ENCODE results near the gene MND1.
"Not testable (repeated sequence)": the region's sequence is repeated elsewhere in the genome, so short reads cannot be mapped to it uniquely, and the experiment has no call there.

The MND1 gene

DNA sequence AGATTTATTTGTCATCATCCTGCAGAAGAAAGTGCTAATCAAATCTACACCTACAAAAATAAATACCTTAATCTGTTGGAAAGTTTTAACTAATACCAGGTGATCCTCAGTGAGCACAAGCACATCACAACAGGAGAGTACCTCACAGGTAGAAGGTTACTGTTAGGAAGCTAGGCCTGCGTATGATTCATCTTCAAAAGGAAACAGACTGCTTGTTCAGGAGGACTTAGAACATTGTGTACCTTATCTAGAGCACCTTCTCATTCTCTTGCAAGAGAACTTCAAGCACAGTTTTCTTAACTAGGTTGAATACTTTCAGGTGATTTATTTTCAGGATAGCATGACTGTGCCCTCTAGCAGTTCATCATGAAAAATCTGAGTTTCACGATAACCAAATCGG, 54.2 kb downstream of the MND1 start:
- in situ Hi-C loops (cut with MboI; ENCODE audit: low sequenced_read_pairs) = no loop called here

GRCh38 chr4:153399358-153399757, 54.9 kb downstream of the MND1 start:
- in situ Hi-C loops (cut with MboI; ENCODE audit: low sequenced_read_pairs) = no loop called here

- in situ Hi-C loops (cut with MboI; ENCODE audit: low sequenced_read_pairs) = no loop called here
These were observed 57.0 kb downstream of the MND1 start for GRCh38 chr4:153401501-153401900.

DNA sequence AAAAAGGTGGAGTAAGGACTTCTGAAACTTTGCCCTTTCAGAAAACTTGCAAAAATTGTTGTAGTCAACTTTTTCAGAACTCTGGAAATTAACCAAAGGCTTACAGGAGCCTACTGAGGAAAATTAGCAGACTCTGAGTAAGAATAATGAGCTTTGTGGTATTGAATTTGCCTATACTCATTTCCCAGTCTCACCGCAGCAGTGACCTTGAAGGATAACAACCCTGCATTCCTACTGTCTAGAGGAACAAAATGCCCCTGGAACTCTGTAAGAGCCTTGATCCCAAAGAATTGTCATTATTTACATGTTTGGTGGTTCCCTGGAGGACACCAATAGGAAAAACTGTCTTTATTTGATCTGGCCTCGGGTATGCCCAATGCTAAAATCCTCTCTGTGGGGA, 57.9 kb downstream of the MND1 start:
- in situ Hi-C loops (cut with MboI; ENCODE audit: low sequenced_read_pairs) = no loop called here

GRCh38 chr4:153403726-153404125, 59.2 kb downstream of the MND1 start:
- in situ Hi-C loops (cut with MboI; ENCODE audit: low sequenced_read_pairs) = no loop called here

- in situ Hi-C loops (cut with MboI; ENCODE audit: low sequenced_read_pairs) = no loop called here
These were observed 63.4 kb downstream of the MND1 start for GRCh38 chr4:153407906-153408305.

GRCh38 chr4:153408932-153409331, 64.4 kb downstream of the MND1 start:
- in situ Hi-C loops (cut with MboI; ENCODE audit: low sequenced_read_pairs) = no loop called here

GRCh38 chr4:153409412-153409811, 64.9 kb downstream of the MND1 start:
- in situ Hi-C loops (cut with MboI; ENCODE audit: low sequenced_read_pairs) = no loop called here

- in situ Hi-C loops (cut with MboI; ENCODE audit: low sequenced_read_pairs) = no loop called here
These were observed 65.5 kb downstream of the MND1 start for GRCh38 chr4:153409924-153410501.

DNA sequence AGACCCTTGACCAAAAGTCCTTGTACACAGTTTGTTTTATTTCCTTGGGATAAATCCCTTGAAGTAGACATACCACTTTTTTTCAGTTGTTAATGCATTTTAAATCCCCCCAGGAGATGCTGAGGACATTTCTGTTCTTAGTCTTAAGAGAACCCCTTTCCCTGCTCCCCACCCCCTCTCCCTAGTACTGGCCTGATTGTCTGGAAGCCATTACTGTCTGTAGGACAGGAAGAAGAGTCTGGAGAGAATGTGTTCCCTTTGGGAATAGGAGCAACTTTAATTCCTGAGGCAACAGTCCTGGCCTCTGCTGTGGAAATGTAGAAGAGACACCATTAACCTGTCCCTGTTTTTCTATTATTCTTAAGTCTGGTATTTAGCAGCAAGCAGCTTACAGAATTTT, 69.4 kb downstream of the MND1 start:
- in situ Hi-C loops (cut with MboI; ENCODE audit: low sequenced_read_pairs) = no loop called here

DNA sequence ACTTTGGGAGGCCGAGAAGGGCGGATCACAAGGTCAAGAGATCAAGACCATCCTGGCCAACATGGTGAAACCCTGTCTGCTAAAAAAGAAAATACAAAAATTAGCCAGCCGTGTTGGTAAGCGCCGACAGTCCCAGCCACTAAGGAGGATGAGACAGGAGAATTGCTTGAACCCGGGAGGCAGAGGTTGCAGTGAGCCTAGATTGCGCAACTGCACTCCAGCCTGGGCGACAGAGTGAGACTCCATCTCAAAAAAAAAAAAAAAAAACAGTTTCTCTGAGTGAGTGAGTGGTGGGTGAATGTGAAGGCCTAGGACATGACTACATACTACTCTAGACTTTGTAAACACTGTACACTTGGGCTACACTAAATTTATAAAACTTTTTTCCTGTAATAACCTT, 72.0 kb downstream of the MND1 start:
- in situ Hi-C loops (cut with MboI; ENCODE audit: low sequenced_read_pairs) = not testable (repeated sequence)

DNA sequence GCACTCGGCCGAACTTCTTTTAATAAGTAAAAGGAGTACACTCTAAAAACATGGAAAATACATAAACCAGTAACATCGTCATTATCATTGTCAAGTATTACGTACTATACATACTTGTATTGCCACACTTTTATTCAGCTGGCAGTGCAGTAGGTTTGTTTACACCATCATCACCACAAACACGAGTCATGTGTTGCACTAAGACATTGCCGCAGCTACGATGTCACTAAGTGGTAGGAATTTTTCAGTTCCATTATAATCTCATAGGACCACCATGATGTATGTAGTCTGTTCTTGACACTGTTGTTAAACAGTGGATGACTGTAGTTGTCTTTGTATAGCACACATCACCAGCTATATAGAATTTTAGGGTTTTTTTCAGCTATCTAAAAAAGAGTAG, 73.6 kb downstream of the MND1 start:
- in situ Hi-C loops (cut with MboI; ENCODE audit: low sequenced_read_pairs) = no loop called here

DNA sequence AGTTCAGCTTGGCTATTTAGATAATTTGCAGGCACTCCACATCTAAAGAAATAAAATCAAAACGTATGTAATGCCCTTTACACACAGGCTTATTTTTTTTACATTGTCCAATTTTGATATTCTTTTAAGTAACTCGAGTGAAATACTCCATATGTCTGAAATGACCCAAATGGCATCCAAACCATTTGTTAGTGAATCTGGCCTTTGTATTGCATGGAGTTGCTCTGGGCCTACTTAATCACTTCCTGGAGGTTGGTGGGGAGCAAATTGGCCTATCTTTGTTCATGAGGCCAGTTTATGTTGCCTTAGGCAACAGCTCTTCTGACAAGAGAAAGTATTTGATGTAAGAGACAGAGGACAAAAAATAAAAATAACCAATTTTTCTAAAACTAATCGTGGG, 74.1 kb downstream of the MND1 start:
- in situ Hi-C loops (cut with MboI; ENCODE audit: low sequenced_read_pairs) = no loop called here

DNA sequence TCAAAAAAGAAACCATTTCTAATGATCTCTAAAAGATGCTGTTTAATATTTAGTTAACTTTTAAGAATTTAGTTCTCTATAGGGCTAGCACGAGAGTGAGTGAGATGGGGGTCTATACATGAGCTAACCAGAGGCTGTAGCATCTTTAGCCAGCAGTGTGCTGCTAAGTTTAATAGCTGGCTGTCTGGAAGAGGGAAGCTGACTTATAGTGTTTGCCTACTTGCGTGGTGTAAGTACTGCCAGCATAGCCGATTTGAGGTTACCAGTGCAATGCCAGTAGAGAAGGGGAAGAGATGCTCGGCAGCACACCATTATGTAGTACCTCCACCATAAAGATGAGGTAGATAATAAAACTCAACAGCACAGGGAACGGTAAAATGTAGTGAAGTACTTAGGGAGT, 74.5 kb downstream of the MND1 start:
- in situ Hi-C loops (cut with MboI; ENCODE audit: low sequenced_read_pairs) = no loop called here

DNA sequence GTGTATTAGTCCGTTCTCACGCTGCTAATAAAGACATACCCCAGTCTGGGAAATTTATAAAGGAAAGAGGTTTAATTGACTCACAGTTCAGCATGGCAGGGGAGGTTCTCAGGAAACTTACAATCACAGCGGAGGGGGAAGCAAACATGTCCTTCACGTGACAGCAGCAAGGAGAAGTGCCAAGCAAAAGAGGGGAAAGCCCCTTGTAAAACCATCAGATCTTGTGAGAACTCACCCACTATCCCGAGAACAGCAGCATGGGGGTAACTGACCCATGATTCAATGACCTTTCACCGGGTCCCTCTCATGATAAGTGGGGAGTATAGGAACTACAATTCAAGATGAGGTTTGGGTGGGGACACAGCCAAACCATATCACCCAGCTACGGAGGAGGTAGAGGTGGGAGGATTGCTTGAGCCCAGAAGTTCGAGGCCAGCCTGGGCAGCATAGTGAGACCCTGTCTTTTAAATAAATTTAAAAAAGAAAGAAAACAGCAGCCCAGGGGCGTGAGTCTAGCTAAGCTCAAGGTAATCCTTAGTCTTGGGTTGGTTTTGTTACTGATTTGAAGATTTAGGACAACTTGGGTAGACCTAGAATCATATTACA, 75.3 kb downstream of the MND1 start:
- in situ Hi-C loops (cut with MboI; ENCODE audit: low sequenced_read_pairs) = no loop called here

DNA sequence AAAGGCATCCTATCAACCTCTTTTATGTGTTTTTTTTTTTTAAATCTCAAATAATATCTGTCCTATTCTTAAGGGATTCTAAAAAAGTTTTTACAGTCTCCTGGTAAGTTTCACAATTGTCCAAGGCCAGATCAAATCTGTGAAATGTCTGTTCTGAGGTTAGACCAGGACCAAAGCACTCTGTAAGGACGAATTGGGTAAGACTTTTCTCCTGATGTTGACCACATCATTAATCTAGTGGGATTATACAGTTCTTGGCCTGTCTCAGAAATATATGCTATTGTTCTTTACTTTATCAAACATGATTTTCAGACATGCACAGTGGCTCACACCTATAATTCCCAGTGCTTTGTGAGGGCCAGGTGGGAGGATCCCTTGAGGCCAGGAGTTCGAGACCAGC, 75.9 kb downstream of the MND1 start:
- in situ Hi-C loops (cut with MboI; ENCODE audit: low sequenced_read_pairs) = no loop called here

DNA sequence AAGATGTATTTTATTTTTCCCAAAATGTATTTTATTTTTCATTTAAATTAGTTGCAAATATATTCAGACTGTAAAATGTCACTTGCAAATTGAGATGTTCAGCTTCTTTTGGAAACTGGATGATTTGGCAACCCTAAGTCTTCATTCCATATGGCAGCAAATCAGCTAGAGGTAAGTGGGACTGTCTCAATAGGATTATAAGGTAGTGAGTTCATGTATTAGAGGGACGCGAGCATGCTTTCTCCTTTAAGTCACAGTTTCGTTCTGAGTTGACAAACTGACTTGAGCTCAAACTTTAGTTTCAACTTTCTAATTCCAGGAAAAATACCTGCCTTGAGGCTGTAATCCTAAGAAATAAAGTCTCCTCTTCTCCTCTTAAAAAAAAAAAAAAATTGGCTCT, 77.5 kb downstream of the MND1 start:
- in situ Hi-C loops (cut with MboI; ENCODE audit: low sequenced_read_pairs) = no loop called here

DNA sequence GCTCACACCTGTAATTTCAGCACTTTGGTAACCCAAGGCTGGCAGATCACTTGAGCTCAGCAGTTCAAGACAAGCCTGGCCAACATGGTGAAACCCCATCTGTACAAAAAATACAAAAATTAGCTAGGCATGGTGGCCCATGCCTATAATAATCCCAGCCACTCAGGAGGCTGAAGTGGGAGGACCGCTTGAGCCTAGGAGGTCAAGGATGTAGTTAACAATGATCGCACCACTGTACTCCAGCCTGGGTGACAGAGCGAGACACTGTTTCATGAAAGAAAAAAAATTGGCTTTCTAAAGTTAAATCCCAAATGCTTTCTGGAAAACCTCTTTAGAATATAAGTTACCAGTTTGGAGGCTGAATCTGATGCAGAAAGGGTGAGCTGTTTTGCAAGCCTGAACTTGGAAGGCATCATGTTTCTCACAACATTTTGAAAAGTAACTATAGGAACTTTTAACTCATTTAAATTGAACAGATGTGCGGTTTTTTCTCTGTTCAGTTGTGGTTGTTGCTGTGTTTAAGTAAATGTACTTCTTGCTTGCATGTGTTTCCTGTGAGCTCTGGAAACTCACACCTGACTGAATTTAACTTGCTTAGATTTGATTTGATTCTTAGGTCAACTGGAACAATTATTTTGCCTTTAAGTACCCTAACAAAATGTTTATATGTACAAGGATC, 81.9 kb downstream of the MND1 start:
- in situ Hi-C loops (cut with MboI; ENCODE audit: low sequenced_read_pairs) = no loop called here

GRCh38 chr4:153427363-153428071, 83.0 kb downstream of the MND1 start:
- in situ Hi-C loops (cut with MboI; ENCODE audit: low sequenced_read_pairs) = no loop called here

DNA sequence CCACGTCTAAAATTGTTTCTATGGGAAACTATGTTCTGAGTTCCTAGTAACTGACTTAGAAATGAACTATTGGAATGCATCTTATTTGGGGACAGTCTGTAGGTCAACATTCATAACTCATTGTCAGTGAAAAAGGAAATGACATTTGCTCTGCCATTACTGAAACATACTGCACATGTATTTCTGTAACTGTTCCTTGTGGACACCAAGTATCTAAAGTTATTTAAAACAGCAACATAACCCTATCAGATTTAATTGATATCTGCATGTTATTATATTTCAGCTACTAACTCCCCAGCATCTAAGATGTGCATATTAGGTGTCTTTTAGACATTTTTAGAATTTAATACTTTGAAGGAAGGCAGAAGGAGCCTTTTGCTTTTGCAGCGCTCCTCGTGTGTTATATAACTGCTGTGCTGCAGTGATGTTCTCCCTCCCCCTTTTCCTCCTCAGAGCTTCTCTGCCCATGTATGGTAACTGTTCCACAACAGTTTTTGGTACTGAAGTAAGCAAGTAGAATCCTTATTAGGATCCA, 84.5 kb downstream of the MND1 start:
- in situ Hi-C loops (cut with MboI; ENCODE audit: low sequenced_read_pairs) = no loop called here

- in situ Hi-C loops (cut with MboI; ENCODE audit: low sequenced_read_pairs) = no loop called here
These were observed 88.7 kb downstream of the MND1 start for GRCh38 chr4:153432965-153433753.
